ENCODE data around the gene SYNPO2. TPM values are rescaled to one million over a fixed set of nuclear protein-coding genes. Genes with fewer than 3 reads are reported as not detected.
A peak's percentile ranks its signal among the peaks of the same experiment; 100 is the strongest.

SYNPO2 gene
- total RNA-seq, 1 donor from 2014 or later = 0.09 TPM

- H3K4me1 Mint-ChIP-seq = no peaks in the 10 kb centered on the region
- no peak overlapping the region for H3K4me3 Mint-ChIP-seq
- no peaks in the 10 kb centered on the region for H3F3A ChIP-seq (ENCODE audit: low read depth)
- H3K79me2 ChIP-seq (ENCODE audit: low read depth) = no peaks in the 10 kb centered on the region
- H3K9ac ChIP-seq = no peak overlapping the region
- H3K27ac ChIP-seq = no peak overlapping the region
- no peaks in the 10 kb centered on the region for H3K27me3 ChIP-seq
- H3K36me3 ChIP-seq = no peaks in the 10 kb centered on the region
- H2AFZ ChIP-seq (replicated peaks) = no peak overlapping the region
- no peak for DNase-seq (ENCODE audit: low spot score)
- no peaks in the 10 kb centered on the region for H3K9me3 Mint-ChIP-seq
- no peak overlapping the region for H3K4me2 ChIP-seq
- no peak overlapping the region for H3K4me3 ChIP-seq
- H3K9me3 ChIP-seq (ENCODE audit: low read depth) = no peaks in the 10 kb centered on the region
- no peaks in the 10 kb centered on the region for H3K36me3 Mint-ChIP-seq
- no peaks in the 10 kb centered on the region for H4K20me1 ChIP-seq (ENCODE audit: low read depth)
- H3K4me1 ChIP-seq = no peaks in the 10 kb centered on the region
- H3K27ac Mint-ChIP-seq = no peak overlapping the region
- no peaks in the 10 kb centered on the region for H3K27me3 Mint-ChIP-seq (ENCODE audit: insufficient read depth, low read depth)
- TF ChIP-seq CTCF (IDR thresholded peaks at IDR 0.05) (no peak), EZH2 (IDR thresholded peaks at IDR 0.05) (no peak), EZH2phosphoT487 (IDR thresholded peaks at IDR 0.05) (no peak)
Measured at GRCh38 chr4:118957722-118958445, 69.2 kb downstream of the SYNPO2 start.

DNA sequence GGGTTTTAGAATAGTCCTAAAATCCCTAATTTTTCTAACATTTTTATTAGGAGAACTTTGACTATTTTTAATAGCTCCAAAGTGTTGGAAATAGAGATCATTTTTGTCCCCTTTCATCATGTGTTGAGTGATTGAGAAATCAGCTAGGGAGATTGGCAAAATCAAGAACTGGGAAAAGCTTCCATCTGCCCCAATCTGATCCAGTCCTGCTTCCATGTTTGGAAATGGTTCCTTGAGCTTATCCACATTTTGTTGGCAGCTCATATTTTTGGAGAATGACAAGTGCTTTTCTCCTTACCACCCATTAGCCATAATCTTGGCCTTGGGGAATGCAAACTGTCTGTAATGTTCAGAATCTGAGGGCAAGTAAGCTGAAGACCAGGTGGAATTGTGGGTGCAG is 73.9 kb downstream of the SYNPO2 start:
- Histone ChIP-seq H3K27me3 (no peaks in the 10 kb centered on the region), H3K36me3 (no peaks in the 10 kb centered on the region), H3K4me2 (no peak overlapping the region), H3K4me3 (no peak overlapping the region), H3K4me1 (no peaks in the 10 kb centered on the region), H3K9me3 (ENCODE audit: low read depth) (no peaks in the 10 kb centered on the region), H3K9ac (no peak overlapping the region), H3F3A (ENCODE audit: low read depth) (no peaks in the 10 kb centered on the region), H3K27ac (no peak overlapping the region), H4K20me1 (ENCODE audit: low read depth) (no peaks in the 10 kb centered on the region), H3K79me2 (ENCODE audit: low read depth) (no peaks in the 10 kb centered on the region), H2AFZ (replicated peaks) (peak overlapping the region; percentile 57)
- Mint-ChIP-seq H3K4me3 (no peak overlapping the region), H3K9me3 (no peaks in the 10 kb centered on the region), H3K4me1 (no peaks in the 10 kb centered on the region), H3K27me3 (ENCODE audit: insufficient read depth, low read depth) (no peaks in the 10 kb centered on the region), H3K36me3 (no peaks in the 10 kb centered on the region), H3K27ac (no peak overlapping the region)
- no peak for DNase-seq (ENCODE audit: low spot score)
- TF ChIP-seq EZH2phosphoT487 (IDR thresholded peaks at IDR 0.05) (no peak), EZH2 (IDR thresholded peaks at IDR 0.05) (no peak), CTCF (IDR thresholded peaks at IDR 0.05) (no peak)

DNA sequence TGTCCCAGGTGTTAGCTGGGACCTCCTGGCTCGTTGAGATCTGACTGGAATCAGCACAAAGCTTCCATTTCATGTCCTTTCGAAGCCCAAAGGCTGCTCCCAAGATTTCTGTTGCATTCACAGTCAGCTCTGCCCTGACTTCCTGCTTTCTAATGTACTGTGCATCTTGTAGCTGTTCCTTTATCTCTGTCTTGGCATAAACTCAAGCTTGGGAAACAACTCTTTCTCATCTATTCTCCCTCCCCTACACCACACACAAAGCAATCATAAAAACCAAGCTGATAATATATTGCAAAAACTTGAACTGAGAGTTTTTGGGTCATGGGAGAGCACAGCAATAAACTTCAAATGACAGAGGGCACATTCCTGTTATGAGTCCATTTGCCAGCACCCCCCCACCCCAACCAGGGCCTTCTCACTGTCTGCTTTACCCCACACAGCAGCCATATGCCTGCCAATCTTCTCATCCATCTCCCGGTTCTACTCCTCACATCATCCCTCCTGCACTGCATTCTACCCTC is 76.3 kb downstream of the SYNPO2 start:
- Mint-ChIP-seq H3K27ac (no peak overlapping the region), H3K9me3 (no peaks in the 10 kb centered on the region), H3K4me1 (peaks cover 10% of the 10 kb centered on the region), H3K4me3 (no peak overlapping the region), H3K27me3 (ENCODE audit: insufficient read depth, low read depth) (no peaks in the 10 kb centered on the region), H3K36me3 (no peaks in the 10 kb centered on the region)
- no peak overlapping the region for H3K4me3 ChIP-seq
- H3K27ac ChIP-seq = no peak overlapping the region
- no peaks in the 10 kb centered on the region for H3F3A ChIP-seq (ENCODE audit: low read depth)
- no peak overlapping the region for H3K9ac ChIP-seq
- no peaks in the 10 kb centered on the region for H4K20me1 ChIP-seq (ENCODE audit: low read depth)
- H3K4me1 ChIP-seq = no peaks in the 10 kb centered on the region
- no peak overlapping the region for H2AFZ ChIP-seq (replicated peaks)
- H3K4me2 ChIP-seq = no peak overlapping the region
- no peaks in the 10 kb centered on the region for H3K79me2 ChIP-seq (ENCODE audit: low read depth)
- H3K36me3 ChIP-seq = no peaks in the 10 kb centered on the region
- no peak for DNase-seq (ENCODE audit: low spot score)
- H3K9me3 ChIP-seq (ENCODE audit: low read depth) = no peaks in the 10 kb centered on the region
- no peaks in the 10 kb centered on the region for H3K27me3 ChIP-seq
- no peak for TF ChIP-seq EZH2 (IDR thresholded peaks at IDR 0.05)
- no peak for TF ChIP-seq EZH2phosphoT487 (IDR thresholded peaks at IDR 0.05)
- TF ChIP-seq CTCF (IDR thresholded peaks at IDR 0.05) = no peak
